MM.1S (cell line): Measurements from ENCODE around the gene EMC8.

Experiments
- CTCF ChIP-seq: fragments of 300-600 bp; sonication (generic); IDR thresholded peaks from 2 replicates; pipeline ENCODE4 v1.5.1; 2016; ENCODE audit warnings: antibody characterized with exemption, low read length, mixed read lengths
- EZH2 ChIP-seq: fragments of 300-600 bp; sonication (generic); optimal IDR thresholded peaks from 2 replicates; pipeline ENCODE3; 2017; ENCODE audit warnings: low read depth, mild to moderate bottlenecking, antibody characterized with exemption, low read length, mixed read lengths
- EZH2phosphoT487 ChIP-seq: fragments of 300-600 bp; sonication (generic); IDR thresholded peaks from 2 replicates; pipeline ENCODE4 v1.6.1; 2018; ENCODE audit warnings: antibody characterized with exemption, low read length

GRCh38 chr16:85781695-85782370 is 17.5 kb downstream of the EMC8 start:
- TF ChIP-seq CTCF (no peak), EZH2phosphoT487 (no peak), EZH2 (no peak)
